MM.1S (cell line): ENCODE data around the gene RBM8A.

Experiments
- DNase-seq: peaks from one replicate; pipeline ENCODE4 v3.0.0-alpha.2; 2015
- H2AFZ ChIP-seq: fragments of 300-600 bp; sonication (generic); 2 replicates; pipeline ENCODE4 v1.6.0; 2016; ENCODE audit warnings: antibody characterized with exemption, low read length
- H3F3A ChIP-seq: fragments of 300-600 bp; sonication (generic); 2 replicates; pipeline ENCODE4 v1.6.1; 2016; ENCODE audit warnings: mild to moderate bottlenecking, antibody characterized with exemption, low read length, moderate library complexity, mixed read lengths; ENCODE audit not compliant: insufficient read depth
- H3K27ac ChIP-seq: fragments of 300-600 bp; sonication (generic); 2 replicates; pipeline ENCODE4 v1.5.1; 2016; ENCODE audit warnings: mild to moderate bottlenecking, low read length
- H3K27me3 ChIP-seq: fragments of 300-600 bp; sonication (generic); replicated peaks from 2 replicates; pipeline ENCODE4 v1.6.0; 2016; ENCODE audit warnings: low read length; ENCODE audit not compliant: insufficient read depth
- H3K36me3 ChIP-seq: fragments of 300-600 bp; sonication (generic); replicated peaks from 2 replicates; pipeline ENCODE4 v1.6.1; 2016; ENCODE audit warnings: mild to moderate bottlenecking, low read length, mixed read lengths; ENCODE audit not compliant: insufficient read depth
- H3K4me1 ChIP-seq: fragments of 300-600 bp; sonication (generic); 2 replicates; pipeline ENCODE4 v1.6.1; 2016; ENCODE audit warnings: low read length, mixed read lengths
- H3K4me2 ChIP-seq: fragments of 300-600 bp; sonication (generic); 2 replicates; pipeline ENCODE4 v1.6.0; 2016; ENCODE audit warnings: low read depth, low read length
- H3K4me3 ChIP-seq: fragments of 300-600 bp; sonication (generic); 2 replicates; pipeline ENCODE4 v1.5.1; 2016; ENCODE audit warnings: low read length, mixed read lengths
- H3K79me2 ChIP-seq: fragments of 300-600 bp; sonication (generic); 2 replicates; pipeline ENCODE4 v1.6.1; 2016; ENCODE audit warnings: mixed run types, low read length, mixed read lengths
- H3K9ac ChIP-seq: fragments of 300-600 bp; sonication (generic); 2 replicates; pipeline ENCODE4 v1.6.1; 2016; ENCODE audit warnings: low read length, mixed read lengths
- H3K9me2 ChIP-seq: fragments of 300-600 bp; sonication (generic); replicated peaks from 2 replicates; pipeline ENCODE4 v1.6.1; 2016; ENCODE audit warnings: mild to moderate bottlenecking, low read length, mixed read lengths; ENCODE audit not compliant: insufficient read depth
- H3K9me3 ChIP-seq: fragments of 300-600 bp; sonication (generic); replicated peaks from 2 replicates; pipeline ENCODE4 v1.6.1; 2016; ENCODE audit warnings: mild to moderate bottlenecking, low read length, mixed read lengths; ENCODE audit not compliant: insufficient read depth
- H4K20me1 ChIP-seq: fragments of 300-600 bp; sonication (generic); 2 replicates; pipeline ENCODE4 v1.6.1; 2016; ENCODE audit warnings: mild to moderate bottlenecking, low read length, moderate library complexity, mixed read lengths; ENCODE audit not compliant: insufficient read depth
- CTCF ChIP-seq: fragments of 300-600 bp; sonication (generic); IDR thresholded peaks from 2 replicates; pipeline ENCODE4 v1.5.1; 2016; ENCODE audit warnings: antibody characterized with exemption, low read length, mixed read lengths
- EZH2 ChIP-seq: fragments of 300-600 bp; sonication (generic); optimal IDR thresholded peaks from 2 replicates; pipeline ENCODE3; 2017; ENCODE audit warnings: low read depth, mild to moderate bottlenecking, antibody characterized with exemption, low read length, mixed read lengths
- EZH2phosphoT487 ChIP-seq: fragments of 300-600 bp; sonication (generic); IDR thresholded peaks from 2 replicates; pipeline ENCODE4 v1.6.1; 2018; ENCODE audit warnings: antibody characterized with exemption, low read length

Gene RBM8A

GRCh38 chr1:145951526-145951925, 24.2 kb upstream of the RBM8A start:
- H3K4me2 ChIP-seq: no peak overlapping the region

GRCh38 chr1:145949219-145949618, 21.9 kb upstream of the RBM8A start:
- Histone ChIP-seq H3K79me2 (no peaks in the 10 kb centered on the region), H3K27me3 (no peaks in the 10 kb centered on the region), H3K4me2 (no peak overlapping the region), H2AFZ (no peak overlapping the region), H3K9me3 (no peaks in the 10 kb centered on the region), H3K4me3 (no peak overlapping the region), H3K36me3 (no peaks in the 10 kb centered on the region), H3K9me2 (no peaks in the 10 kb centered on the region), H3K4me1 (no peaks in the 10 kb centered on the region), H3K27ac (no peak overlapping the region), H4K20me1 (no peaks in the 10 kb centered on the region), H3F3A (no peaks in the 10 kb centered on the region), H3K9ac (no peak overlapping the region)
- TF ChIP-seq EZH2phosphoT487: no peak
- TF ChIP-seq CTCF: no peak
- TF ChIP-seq EZH2: no peak
- no peak for DNase-seq

More at GRCh38 chr1:145951526-145951925, 24.2 kb upstream of the RBM8A start:
- Histone ChIP-seq H2AFZ (no peak overlapping the region), H4K20me1 (no peaks in the 10 kb centered on the region), H3K9me2 (no peaks in the 10 kb centered on the region), H3K27ac (no peak overlapping the region), H3K9ac (no peak overlapping the region), H3K9me3 (no peaks in the 10 kb centered on the region), H3K36me3 (no peaks in the 10 kb centered on the region), H3K4me3 (no peak overlapping the region), H3K79me2 (no peaks in the 10 kb centered on the region), H3K4me1 (peaks cover under 1% of the 10 kb centered on the region; the same call in 1 of the 2 replicates), H3F3A (peaks cover under 1% of the 10 kb centered on the region; the same call in 1 of the 2 replicates), H3K27me3 (peaks cover 2% of the 10 kb centered on the region)
- TF ChIP-seq CTCF (no peak), EZH2phosphoT487 (no peak), EZH2 (no peak)
- no peak for DNase-seq

GRCh38 chr1:145947551-145947950, 20.3 kb upstream of the RBM8A start:
- Histone ChIP-seq H3K9ac (no peak overlapping the region), H3K9me3 (no peaks in the 10 kb centered on the region), H3K9me2 (no peaks in the 10 kb centered on the region), H3K27me3 (no peaks in the 10 kb centered on the region), H3K4me2 (no peak overlapping the region), H3K79me2 (no peaks in the 10 kb centered on the region), H3F3A (no peaks in the 10 kb centered on the region), H3K27ac (no peak overlapping the region), H4K20me1 (no peaks in the 10 kb centered on the region), H3K4me3 (no peak overlapping the region), H3K4me1 (no peaks in the 10 kb centered on the region), H3K36me3 (no peaks in the 10 kb centered on the region), H2AFZ (no peak overlapping the region)
- TF ChIP-seq EZH2phosphoT487: no peak
- TF ChIP-seq EZH2: no peak
- no peak for TF ChIP-seq CTCF
- no peak for DNase-seq
